Activated naive CD4-positive, alpha-beta T cell treated with anti-CD3 and anti-CD28 coated beads for 36 hours (primary cell): ENCODE results near the gene TLR8. TPM values are rescaled to one million over a fixed set of nuclear protein-coding genes. Genes with fewer than 3 reads are reported as not detected.

Experiments used
- CTCF ChIA-PET: fragments of 350-600 bp; sonication (Branson Sonifier 250); formaldehyde crosslinking; loops from one replicate; lab custom pipeline; 2021; ENCODE audit warnings: antibody characterized with exemption; lab: Charles Lee
- DNase-seq: peaks from one replicate; pipeline ENCODE4 v3.0.0-alpha.2; 2020
- H3K27ac Mint-ChIP-seq: one replicate; pipeline ENCODE4 v1.8.0; 2021; ENCODE audit warnings: mild to moderate bottlenecking, mixed read lengths
- H3K27me3 Mint-ChIP-seq: one replicate; pipeline ENCODE4 v1.8.0; 2021; ENCODE audit warnings: low read depth, mixed read lengths
- H3K36me3 Mint-ChIP-seq: one replicate; pipeline ENCODE4 v1.8.0; 2021; ENCODE audit warnings: low read depth, mixed read lengths
- H3K4me1 Mint-ChIP-seq: one replicate; pipeline ENCODE4 v1.8.0; 2021; ENCODE audit warnings: low read depth, mixed read lengths
- H3K4me3 Mint-ChIP-seq: one replicate; pipeline ENCODE4 v1.8.0; 2021; ENCODE audit warnings: mild to moderate bottlenecking, moderate library complexity, mixed read lengths
- H3K9me3 Mint-ChIP-seq: one replicate; pipeline ENCODE4 v1.8.0; 2021; ENCODE audit warnings: mixed read lengths
- intact Hi-C: fragments of 100-400 bp; cut with micrococcal nuclease; formaldehyde crosslinking; loops from one replicate; pipeline ENCODE4 v1.15.1; 2023
- total RNA-seq, 2 experiments: library from RNA; stranded (reverse); gene quantifications; one replicate each; pipeline ENCODE4 v1.2.3, GENCODE V29; 2021

The TLR8 gene
- not detected for total RNA-seq

- Mint-ChIP-seq H3K9me3 (no peaks in the 10 kb centered on the region), H3K4me3 (no peak within 1 kb of the TSS), H3K36me3 (no peaks in the 10 kb centered on the region), H3K27me3 (no peaks in the 10 kb centered on the region), H3K4me1 (peaks cover 13% of the 10 kb centered on the region), H3K27ac (no peak within 1 kb of the TSS)
- intact Hi-C loops: loop anchor here (10.0 kb wide), 1 partner anchor 1371 kb away; no protein-coding TSS in a partner anchor
- CTCF ChIA-PET: no interaction called here
- DNase-seq: no peak
Observed at GRCh38 chrX:12906046-12906761, at the start of gene TLR8. Gene TLR8, plus strand, starts transcription at chrX:12906620. Its CDS starts 87 bp downstream, at chrX:12906707.

GRCh38 chrX:12865359-12865758, 41.1 kb upstream of the TLR8 start:
- Mint-ChIP-seq H3K27ac (no peak overlapping the region), H3K9me3 (no peaks in the 10 kb centered on the region), H3K36me3 (no peaks in the 10 kb centered on the region), H3K4me3 (no peak overlapping the region), H3K4me1 (peaks cover 14% of the 10 kb centered on the region), H3K27me3 (no peaks in the 10 kb centered on the region)
- CTCF ChIA-PET: no interaction called here
- no peak for DNase-seq
- intact Hi-C loops: no loop called here

- Mint-ChIP-seq H3K27ac (no peak within 1 kb of the TSS), H3K4me3 (no peak within 1 kb of the TSS), H3K4me1 (peaks cover 14% of the 10 kb centered on the region), H3K9me3 (no peaks in the 10 kb centered on the region), H3K27me3 (no peaks in the 10 kb centered on the region), H3K36me3 (no peaks in the 10 kb centered on the region)
- no peak for DNase-seq
- intact Hi-C loops: no loop called here
- CTCF ChIA-PET: no interaction called here
Observed at GRCh38 chrX:12866451-12867377, 39.7 kb upstream of the TLR8 start, which contains the start of gene TLR7. Gene TLR7, plus strand, starts transcription at chrX:12867072. Its CDS starts 507 bp downstream, at chrX:12867579.

- Mint-ChIP-seq H3K9me3 (no peaks in the 10 kb centered on the region), H3K36me3 (no peaks in the 10 kb centered on the region), H3K27me3 (no peaks in the 10 kb centered on the region), H3K4me3 (no peak overlapping the region), H3K4me1 (peaks cover 14% of the 10 kb centered on the region), H3K27ac (no peak overlapping the region)
- CTCF ChIA-PET: no interaction called here
- DNase-seq: no peak
- intact Hi-C loops: no loop called here
Observed at GRCh38 chrX:12867685-12868084, 38.7 kb upstream of the TLR8 start.

- H3K9me3 Mint-ChIP-seq: no peaks in the 10 kb centered on the region
- H3K27ac Mint-ChIP-seq: no peak overlapping the region
- no peaks in the 10 kb centered on the region for H3K36me3 Mint-ChIP-seq
- H3K4me1 Mint-ChIP-seq: peaks cover 14% of the 10 kb centered on the region
- H3K27me3 Mint-ChIP-seq: no peaks in the 10 kb centered on the region
- intact Hi-C loops: no loop called here
- DNase-seq: no peak
- no peak overlapping the region for H3K4me3 Mint-ChIP-seq
- CTCF ChIA-PET: no interaction called here
Observed at GRCh38 chrX:12868747-12869146, 37.7 kb upstream of the TLR8 start.

GRCh38 chrX:12871257-12871656, 35.2 kb upstream of the TLR8 start:
- Mint-ChIP-seq H3K9me3 (no peaks in the 10 kb centered on the region), H3K27me3 (no peaks in the 10 kb centered on the region), H3K4me3 (no peak overlapping the region), H3K27ac (no peak overlapping the region), H3K4me1 (peaks cover 14% of the 10 kb centered on the region), H3K36me3 (no peaks in the 10 kb centered on the region)
- CTCF ChIA-PET: no interaction called here
- intact Hi-C loops: no loop called here
- DNase-seq: no peak

GRCh38 chrX:12872741-12873140, 33.7 kb upstream of the TLR8 start:
- intact Hi-C loops: no loop called here
- Mint-ChIP-seq H3K9me3 (no peaks in the 10 kb centered on the region), H3K4me1 (peaks cover 4% of the 10 kb centered on the region), H3K27me3 (no peaks in the 10 kb centered on the region), H3K4me3 (no peak overlapping the region), H3K36me3 (no peaks in the 10 kb centered on the region), H3K27ac (no peak overlapping the region)
- CTCF ChIA-PET: interaction anchor here (0.7 kb wide), 1 partner anchor 1360 kb away, joined by 3 read pairs; no protein-coding TSS in a partner anchor
- DNase-seq: no peak

- CTCF ChIA-PET: no interaction called here
- H3K4me1 Mint-ChIP-seq: no peaks in the 10 kb centered on the region
- no peak for DNase-seq
- no peaks in the 10 kb centered on the region for H3K9me3 Mint-ChIP-seq
- intact Hi-C loops: no loop called here
- no peak overlapping the region for H3K4me3 Mint-ChIP-seq
- no peak overlapping the region for H3K27ac Mint-ChIP-seq
- no peaks in the 10 kb centered on the region for H3K27me3 Mint-ChIP-seq
- no peaks in the 10 kb centered on the region for H3K36me3 Mint-ChIP-seq
Observed at GRCh38 chrX:12874581-12874980, 31.8 kb upstream of the TLR8 start.

- H3K27ac Mint-ChIP-seq: no peak overlapping the region
- intact Hi-C loops: no loop called here
- H3K27me3 Mint-ChIP-seq: no peaks in the 10 kb centered on the region
- H3K4me1 Mint-ChIP-seq: no peaks in the 10 kb centered on the region
- H3K4me3 Mint-ChIP-seq: no peak overlapping the region
- CTCF ChIA-PET: no interaction called here
- H3K9me3 Mint-ChIP-seq: no peaks in the 10 kb centered on the region
- DNase-seq: no peak
- H3K36me3 Mint-ChIP-seq: no peaks in the 10 kb centered on the region
Observed at GRCh38 chrX:12877386-12877785, 29.0 kb upstream of the TLR8 start.

GRCh38 chrX:12878536-12878935, 27.9 kb upstream of the TLR8 start:
- DNase-seq: no peak
- no peak overlapping the region for H3K4me3 Mint-ChIP-seq
- no peaks in the 10 kb centered on the region for H3K4me1 Mint-ChIP-seq
- no peaks in the 10 kb centered on the region for H3K27me3 Mint-ChIP-seq
- CTCF ChIA-PET: interaction anchor here (0.9 kb wide), 1 partner anchor 18 kb away, joined by 3 read pairs; no protein-coding TSS in a partner anchor
- H3K27ac Mint-ChIP-seq: no peak overlapping the region
- H3K9me3 Mint-ChIP-seq: no peaks in the 10 kb centered on the region
- H3K36me3 Mint-ChIP-seq: no peaks in the 10 kb centered on the region
- intact Hi-C loops: no loop called here

- no peaks in the 10 kb centered on the region for H3K4me1 Mint-ChIP-seq
- H3K9me3 Mint-ChIP-seq: no peaks in the 10 kb centered on the region
- no peak overlapping the region for H3K27ac Mint-ChIP-seq
- no peaks in the 10 kb centered on the region for H3K36me3 Mint-ChIP-seq
- H3K27me3 Mint-ChIP-seq: no peaks in the 10 kb centered on the region
- no peak for DNase-seq
- H3K4me3 Mint-ChIP-seq: no peak overlapping the region
- intact Hi-C loops: no loop called here
- CTCF ChIA-PET: no interaction called here
Observed at GRCh38 chrX:12881914-12882313, 24.5 kb upstream of the TLR8 start.

- DNase-seq: no peak
- Mint-ChIP-seq H3K36me3 (no peaks in the 10 kb centered on the region), H3K9me3 (no peaks in the 10 kb centered on the region), H3K4me1 (peaks cover 5% of the 10 kb centered on the region), H3K27ac (no peak overlapping the region), H3K4me3 (no peak overlapping the region), H3K27me3 (no peaks in the 10 kb centered on the region)
- intact Hi-C loops: no loop called here
- CTCF ChIA-PET: no interaction called here
Observed at GRCh38 chrX:12885508-12885907, 20.9 kb upstream of the TLR8 start.
